ENCODE results near the gene ST8SIA1. TPM values are rescaled to one million over a fixed set of nuclear protein-coding genes. Genes with fewer than 3 reads are reported as not detected.

Gene ST8SIA1
- polyA plus RNA-seq, 3 donors: 5.9 to 6.9 (median 6.6) TPM

Other genes with a start within 250 kb of the ST8SIA1 start
- 10 to 100 TPM; 75.9 to 89.5 (median 88.9) TPM for gene C2CD5, start 209.8 kb upstream of the ST8SIA1 start, polyA plus RNA-seq (ENCODE audit: insufficient read length in 3 of 3)